Ishikawa (cell line): ENCODE results near the gene CBLIF.

Experiments used
- CEBPB ChIP-seq: IDR thresholded peaks from 2 replicates; pipeline ENCODE4 v1.6.1; 2012
- CREB1 ChIP-seq: IDR thresholded peaks from 2 replicates; pipeline ENCODE4 v1.6.1; 2012; ENCODE audit warnings: low read depth
- EGR1 ChIP-seq: IDR thresholded peaks from 2 replicates; pipeline ENCODE4 v1.6.1; 2012
- EP300 ChIP-seq: IDR thresholded peaks from 2 replicates; pipeline ENCODE4 v1.6.1; 2012; ENCODE audit warnings: borderline replicate concordance
- FOXM1 ChIP-seq: IDR thresholded peaks from 2 replicates; pipeline ENCODE4 v1.6.1; 2012; ENCODE audit warnings: low read depth, borderline replicate concordance
- NFIC ChIP-seq: IDR thresholded peaks from 2 replicates; pipeline ENCODE4 v1.6.1; 2012
- RAD21 ChIP-seq: IDR thresholded peaks from 2 replicates; pipeline ENCODE4 v1.6.1; 2012; ENCODE audit warnings: low read depth
- TAF1 ChIP-seq: IDR thresholded peaks from 2 replicates; pipeline ENCODE4 v1.6.1; 2012; ENCODE audit warnings: low read depth, mild to moderate bottlenecking
- TCF12 ChIP-seq: IDR thresholded peaks from 2 replicates; pipeline ENCODE4 v1.6.1; 2012; ENCODE audit warnings: low read depth
- TEAD4 ChIP-seq: IDR thresholded peaks from 2 replicates; pipeline ENCODE4 v1.6.1; 2012
- YY1 ChIP-seq: IDR thresholded peaks from 2 replicates; pipeline ENCODE4 v1.6.1; 2012; ENCODE audit warnings: low read depth
- ZBTB7A ChIP-seq: IDR thresholded peaks from 2 replicates; pipeline ENCODE4 v1.6.1; 2012; ENCODE audit warnings: low read depth
- TF ChIP-seq, protein P1 (sequence below): IDR thresholded peaks from 2 replicates; pipeline ENCODE4 v1.6.1; 2012
- TF ChIP-seq, protein P2 (sequence below): IDR thresholded peaks from 2 replicates; pipeline ENCODE4 v1.6.1; 2012
- TF ChIP-seq, protein P3 (sequence below): IDR thresholded peaks from 2 replicates; pipeline ENCODE4 v1.6.1; 2012; ENCODE audit warnings: low read depth, mild to moderate bottlenecking

The CBLIF gene

DNA sequence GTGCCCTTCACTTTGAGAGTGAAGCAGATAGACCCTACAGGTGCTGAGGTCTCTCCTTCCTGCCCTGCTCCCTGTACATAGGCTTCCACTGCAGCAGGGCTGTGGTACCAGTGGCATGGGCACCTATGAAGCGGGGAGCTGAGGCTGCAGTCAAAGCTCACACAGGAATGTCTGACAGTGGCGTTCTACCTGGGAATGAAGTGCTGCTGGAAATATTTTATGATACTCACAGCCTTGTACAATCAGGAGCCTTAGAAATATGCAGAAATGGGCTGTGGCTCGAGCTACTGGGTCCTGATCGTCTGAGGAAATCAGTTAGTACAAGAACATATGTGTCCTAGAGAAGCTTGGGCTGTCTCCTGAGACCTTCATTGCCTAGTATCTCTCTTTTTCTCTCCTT, 59.5 kb downstream of the CBLIF start:
- TF ChIP-seq TAF1 (no peak), ZBTB7A (no peak), EP300 (no peak), TCF12 (no peak), FOXM1 (no peak)
- TF ChIP-seq, protein P1, sequence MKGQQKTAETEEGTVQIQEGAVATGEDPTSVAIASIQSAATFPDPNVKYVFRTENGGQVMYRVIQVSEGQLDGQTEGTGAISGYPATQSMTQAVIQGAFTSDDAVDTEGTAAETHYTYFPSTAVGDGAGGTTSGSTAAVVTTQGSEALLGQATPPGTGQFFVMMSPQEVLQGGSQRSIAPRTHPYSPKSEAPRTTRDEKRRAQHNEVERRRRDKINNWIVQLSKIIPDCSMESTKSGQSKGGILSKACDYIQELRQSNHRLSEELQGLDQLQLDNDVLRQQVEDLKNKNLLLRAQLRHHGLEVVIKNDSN = no peak
- TF ChIP-seq, protein P2, sequence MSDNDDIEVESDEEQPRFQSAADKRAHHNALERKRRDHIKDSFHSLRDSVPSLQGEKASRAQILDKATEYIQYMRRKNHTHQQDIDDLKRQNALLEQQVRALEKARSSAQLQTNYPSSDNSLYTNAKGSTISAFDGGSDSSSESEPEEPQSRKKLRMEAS = no peak

DNA sequence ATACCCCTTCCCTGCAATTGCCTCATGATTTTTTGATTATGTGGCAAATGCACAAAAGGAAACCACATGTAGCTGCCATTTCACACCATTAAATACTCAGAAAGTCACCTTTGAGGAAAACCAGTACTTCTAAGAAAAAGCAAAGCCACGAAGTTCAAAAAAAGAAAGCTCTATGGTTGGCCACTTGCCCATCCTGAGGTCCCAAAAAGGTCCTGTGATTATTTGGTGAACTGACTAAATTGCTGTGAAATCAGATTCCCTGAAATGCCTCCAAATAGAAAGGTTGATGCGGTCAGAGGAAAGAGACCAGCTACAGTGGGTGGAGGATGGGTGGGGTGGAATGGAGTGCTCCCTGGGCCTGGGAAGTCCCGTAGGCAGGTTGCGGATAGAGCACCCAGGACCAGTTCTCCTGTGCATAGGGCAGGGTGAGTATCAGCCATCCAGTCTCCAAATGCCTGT, 61.6 kb downstream of the CBLIF start:
- TF ChIP-seq RAD21 (no peak), ZBTB7A (no peak)
- TF ChIP-seq, protein P2 = no peak

DNA sequence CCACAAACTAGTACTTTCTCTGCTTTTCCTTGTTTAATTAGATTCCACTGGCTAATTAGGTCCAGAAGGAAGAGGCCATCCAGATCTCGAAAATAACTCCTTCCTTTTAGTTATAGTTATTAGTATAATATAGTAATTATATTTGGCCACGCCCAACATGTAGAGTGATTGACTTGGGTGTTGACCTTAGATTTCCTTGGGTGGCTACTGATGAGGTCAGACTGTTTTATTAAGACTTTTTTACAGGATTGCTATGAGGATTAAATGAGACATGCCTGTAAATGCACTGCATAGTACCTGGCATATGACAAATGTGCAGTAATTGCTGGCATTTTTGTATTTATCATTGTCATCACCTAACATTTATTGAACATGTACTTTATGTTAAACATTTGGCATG, 63.2 kb downstream of the CBLIF start:
- TF ChIP-seq FOXM1 = no peak
- no peak for TF ChIP-seq CEBPB
- no peak for TF ChIP-seq TAF1
- no peak for TF ChIP-seq RAD21
- TF ChIP-seq NFIC = no peak
- no peak for TF ChIP-seq EGR1
- TF ChIP-seq TEAD4 = no peak
- TF ChIP-seq YY1 = no peak
- TF ChIP-seq TCF12 = no peak
- TF ChIP-seq, protein P2 = no peak

DNA sequence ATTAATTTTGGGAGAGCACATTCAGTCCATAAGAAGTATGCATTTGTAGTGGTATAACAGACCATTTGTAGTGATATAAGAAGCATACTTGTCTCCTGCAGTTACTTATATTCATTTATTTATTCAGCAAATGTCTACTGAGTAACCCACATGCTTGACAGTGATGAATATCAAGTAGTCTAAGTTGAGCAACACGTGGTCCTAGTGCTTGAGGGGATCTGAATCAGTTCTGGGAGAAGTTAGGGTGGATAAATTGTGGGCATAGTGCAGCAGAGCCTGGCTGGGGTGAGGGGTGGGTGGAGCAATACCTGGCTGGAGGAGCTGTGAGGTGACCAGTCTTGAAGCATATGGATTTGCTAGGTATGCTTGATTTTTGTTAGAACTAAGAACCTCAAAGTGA, 65.8 kb downstream of the CBLIF start:
- TF ChIP-seq RAD21 (no peak), CEBPB (no peak), TEAD4 (no peak), TCF12 (no peak), EP300 (no peak), FOXM1 (no peak), ZBTB7A (no peak), YY1 (no peak), NFIC (no peak), CREB1 (no peak)
- TF ChIP-seq, protein P1 = no peak
- TF ChIP-seq, protein P2 = no peak
- TF ChIP-seq, protein P3, sequence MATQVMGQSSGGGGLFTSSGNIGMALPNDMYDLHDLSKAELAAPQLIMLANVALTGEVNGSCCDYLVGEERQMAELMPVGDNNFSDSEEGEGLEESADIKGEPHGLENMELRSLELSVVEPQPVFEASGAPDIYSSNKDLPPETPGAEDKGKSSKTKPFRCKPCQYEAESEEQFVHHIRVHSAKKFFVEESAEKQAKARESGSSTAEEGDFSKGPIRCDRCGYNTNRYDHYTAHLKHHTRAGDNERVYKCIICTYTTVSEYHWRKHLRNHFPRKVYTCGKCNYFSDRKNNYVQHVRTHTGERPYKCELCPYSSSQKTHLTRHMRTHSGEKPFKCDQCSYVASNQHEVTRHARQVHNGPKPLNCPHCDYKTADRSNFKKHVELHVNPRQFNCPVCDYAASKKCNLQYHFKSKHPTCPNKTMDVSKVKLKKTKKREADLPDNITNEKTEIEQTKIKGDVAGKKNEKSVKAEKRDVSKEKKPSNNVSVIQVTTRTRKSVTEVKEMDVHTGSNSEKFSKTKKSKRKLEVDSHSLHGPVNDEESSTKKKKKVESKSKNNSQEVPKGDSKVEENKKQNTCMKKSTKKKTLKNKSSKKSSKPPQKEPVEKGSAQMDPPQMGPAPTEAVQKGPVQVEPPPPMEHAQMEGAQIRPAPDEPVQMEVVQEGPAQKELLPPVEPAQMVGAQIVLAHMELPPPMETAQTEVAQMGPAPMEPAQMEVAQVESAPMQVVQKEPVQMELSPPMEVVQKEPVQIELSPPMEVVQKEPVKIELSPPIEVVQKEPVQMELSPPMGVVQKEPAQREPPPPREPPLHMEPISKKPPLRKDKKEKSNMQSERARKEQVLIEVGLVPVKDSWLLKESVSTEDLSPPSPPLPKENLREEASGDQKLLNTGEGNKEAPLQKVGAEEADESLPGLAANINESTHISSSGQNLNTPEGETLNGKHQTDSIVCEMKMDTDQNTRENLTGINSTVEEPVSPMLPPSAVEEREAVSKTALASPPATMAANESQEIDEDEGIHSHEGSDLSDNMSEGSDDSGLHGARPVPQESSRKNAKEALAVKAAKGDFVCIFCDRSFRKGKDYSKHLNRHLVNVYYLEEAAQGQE = no peak
